ENCODE data around the gene ZNF791.
"Not testable (repeated sequence)": the region's sequence is repeated elsewhere in the genome, so short reads cannot be mapped to it uniquely, and the experiment has no call there.

The ZNF791 gene

DNA sequence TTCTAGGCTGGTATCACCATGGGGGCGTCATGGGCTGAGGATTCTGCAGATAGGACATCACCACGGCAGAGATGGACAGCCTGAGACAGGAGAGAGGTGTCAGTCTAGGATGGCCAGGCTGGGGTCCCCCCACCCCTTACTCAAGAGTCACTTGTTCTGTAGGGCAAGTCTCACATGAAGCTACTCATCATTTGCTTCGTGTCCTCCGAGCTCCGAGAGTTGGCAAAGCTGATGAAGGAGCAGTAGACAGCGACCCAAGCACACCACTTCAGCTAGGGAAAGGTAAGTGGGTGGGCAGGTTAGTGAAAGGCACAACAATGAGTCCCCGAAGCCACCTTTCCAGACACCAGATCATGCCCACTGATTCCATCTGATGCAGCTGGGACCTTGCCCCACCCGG lies 57.6 kb downstream of the ZNF791 start:
- no peak for DNase-seq

DNA sequence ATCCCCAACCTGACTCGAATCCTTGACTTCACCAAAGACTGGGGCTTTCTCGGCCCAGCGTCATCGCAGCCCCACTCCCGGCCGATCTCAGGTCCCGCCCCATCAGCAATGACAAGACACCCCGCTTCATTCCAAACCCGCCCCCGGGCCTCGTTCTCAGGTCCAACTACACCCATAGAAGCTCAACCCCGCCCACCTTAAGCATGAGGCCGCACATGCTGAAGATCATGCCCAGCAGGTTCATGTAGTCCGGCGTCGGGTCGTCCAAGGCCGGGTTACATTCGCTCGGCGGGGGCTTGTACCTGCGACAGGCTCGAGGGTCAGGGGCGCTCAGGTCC lies 58.2 kb downstream of the ZNF791 start:
- DNase-seq: peak; percentile 70 to 74

DNA sequence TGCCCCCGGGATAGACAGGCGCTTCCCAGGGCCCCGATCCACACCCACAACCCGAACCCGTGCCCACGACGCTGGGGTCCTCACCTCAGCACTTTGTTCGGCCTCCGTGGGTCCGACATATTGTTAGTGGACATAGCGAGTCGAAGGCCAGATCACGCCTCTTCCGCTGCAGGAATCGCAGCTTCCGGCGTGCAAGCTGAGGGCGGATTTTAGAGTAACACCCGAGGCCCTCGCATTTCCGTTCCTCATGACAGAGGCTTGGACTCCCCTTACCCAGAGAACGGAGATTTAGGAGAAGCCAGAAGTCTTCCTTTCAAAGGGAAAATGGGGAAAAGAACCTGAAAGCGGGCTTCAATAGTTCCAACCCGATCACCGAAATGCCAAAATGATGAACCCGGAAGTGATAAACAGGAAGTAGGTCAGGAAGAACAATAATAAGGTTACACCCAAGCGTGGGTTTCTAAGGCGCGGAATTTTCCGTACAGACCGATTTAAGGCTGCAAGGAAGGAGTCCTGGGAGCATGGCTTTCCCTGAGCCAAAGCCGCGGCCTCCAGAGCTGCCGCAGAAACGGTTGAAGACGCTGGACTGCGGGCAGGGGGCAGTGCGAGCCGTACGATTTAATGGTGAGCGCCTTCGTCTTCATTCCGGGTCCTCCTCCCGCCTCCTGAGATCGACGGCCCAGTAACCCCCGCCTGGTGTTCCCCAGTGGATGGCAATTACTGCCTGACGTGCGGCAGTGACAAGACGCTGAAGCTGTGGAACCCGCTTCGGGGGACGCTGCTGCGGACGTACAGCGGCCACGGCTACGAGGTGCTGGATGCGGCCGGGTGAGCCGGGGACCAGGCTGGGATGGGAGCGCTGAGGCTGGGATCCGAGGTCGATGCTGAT lies 58.8 kb downstream of the ZNF791 start:
- peak; percentile 72 to 76 for DNase-seq

DNA sequence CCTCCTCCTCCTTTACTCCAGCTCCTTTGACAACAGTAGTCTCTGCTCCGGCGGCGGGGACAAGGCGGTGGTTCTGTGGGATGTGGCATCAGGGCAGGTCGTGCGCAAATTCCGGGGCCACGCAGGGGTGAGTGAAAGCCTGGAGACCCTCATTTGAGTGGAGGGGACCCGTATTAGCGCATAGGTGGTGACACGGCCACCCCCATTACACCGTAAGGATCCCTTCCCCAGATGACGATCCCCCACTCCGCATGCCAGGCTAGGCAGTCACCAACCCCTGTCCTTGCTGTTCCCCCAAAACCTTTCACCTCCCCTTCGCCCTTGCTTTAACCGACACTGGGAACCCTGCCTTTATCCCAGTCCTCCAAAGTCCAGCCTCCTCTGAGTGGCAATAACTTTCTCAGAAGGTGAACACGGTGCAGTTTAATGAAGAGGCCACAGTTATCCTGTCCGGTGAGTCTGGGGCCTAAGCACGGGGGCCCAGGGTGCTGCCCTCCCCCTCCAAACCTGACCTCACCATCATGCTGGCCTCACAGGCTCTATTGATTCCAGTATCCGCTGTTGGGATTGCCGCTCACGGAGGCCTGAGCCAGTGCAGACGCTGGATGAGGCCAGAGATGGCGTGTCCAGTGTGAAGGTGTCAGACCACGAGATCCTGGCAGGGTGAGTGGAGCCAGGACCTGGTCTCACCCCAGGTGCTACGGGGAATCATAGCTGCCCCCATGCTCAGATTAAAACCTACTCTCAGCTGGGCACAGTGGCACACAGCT lies 59.6 kb downstream of the ZNF791 start:
- no peak for DNase-seq

DNA sequence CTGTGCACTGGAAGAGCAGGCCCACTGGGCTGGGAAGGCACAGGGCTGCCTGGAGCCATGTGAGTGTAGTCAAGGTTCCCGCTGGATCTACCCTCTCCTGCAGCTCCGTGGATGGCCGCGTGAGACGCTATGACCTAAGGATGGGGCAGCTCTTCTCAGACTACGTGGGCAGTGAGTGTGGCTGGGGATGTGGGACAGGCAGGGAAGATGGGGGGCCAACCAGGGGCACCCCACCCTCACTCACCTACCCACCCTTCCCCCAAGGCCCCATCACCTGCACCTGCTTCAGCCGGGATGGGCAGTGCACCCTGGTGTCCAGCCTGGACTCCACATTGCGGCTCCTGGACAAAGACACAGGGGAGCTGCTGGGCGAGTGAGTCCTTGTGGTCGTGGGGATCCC lies 62.0 kb downstream of the ZNF791 start:
- DNase-seq: no peak

DNA sequence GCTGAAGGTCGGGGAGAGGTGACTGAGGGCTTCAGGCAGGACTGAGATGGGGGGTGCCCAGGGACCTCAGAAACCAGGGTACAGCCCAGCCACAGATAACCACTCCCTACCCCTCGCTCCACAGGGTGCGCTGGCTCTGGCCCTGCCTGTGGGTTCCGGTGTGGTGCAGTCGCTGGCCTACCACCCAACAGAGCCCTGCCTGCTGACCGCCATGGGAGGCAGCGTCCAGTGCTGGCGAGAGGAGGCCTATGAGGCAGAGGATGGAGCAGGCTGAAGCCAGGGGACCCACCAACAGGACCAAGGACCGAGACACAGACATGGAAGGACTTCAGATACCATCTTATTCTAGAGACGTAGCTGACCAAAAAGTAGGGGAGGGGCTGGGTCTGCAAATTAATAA lies 64.7 kb downstream of the ZNF791 start:
- DNase-seq: no peak

DNA sequence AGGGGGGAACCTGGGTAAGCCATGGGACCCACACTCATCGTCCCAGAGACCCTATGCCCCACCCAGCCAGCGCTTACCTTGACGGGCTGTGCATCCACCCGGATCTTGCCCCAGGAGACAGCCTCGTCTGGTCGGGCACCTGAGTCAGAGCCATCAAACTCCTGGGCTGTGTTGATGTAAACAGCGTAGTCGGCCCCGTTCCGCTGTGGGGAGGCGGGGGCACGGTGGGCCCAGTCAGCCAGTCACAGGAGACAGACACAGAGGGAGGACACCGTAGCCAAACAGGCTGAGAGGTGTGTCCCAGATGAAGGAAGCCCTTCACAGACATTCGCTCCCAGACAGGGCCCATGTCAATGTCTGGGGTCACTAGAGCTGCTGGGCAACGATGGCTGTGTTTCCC lies 65.2 kb downstream of the ZNF791 start:
- DNase-seq: no peak

DNA sequence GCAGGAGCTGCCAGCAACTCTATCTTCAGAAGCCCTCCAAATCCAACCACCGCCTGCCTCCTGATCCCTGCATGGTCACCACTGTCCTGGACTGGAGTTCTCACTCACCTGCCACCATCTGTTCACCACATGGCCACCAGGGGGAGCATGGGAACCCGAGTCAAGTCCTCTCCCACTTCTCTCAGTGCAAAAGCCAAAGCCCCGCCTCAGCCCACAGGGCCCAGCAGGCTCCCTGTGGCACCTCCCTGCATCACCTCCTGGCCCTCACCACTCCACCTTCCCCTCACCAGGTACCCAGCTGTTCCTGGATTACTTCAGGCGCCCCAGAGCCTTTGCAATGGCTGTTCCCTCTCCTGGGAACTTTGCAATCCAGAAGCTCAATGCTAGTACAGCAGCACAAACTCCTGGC lies 65.7 kb downstream of the ZNF791 start:
- peak; percentile 82 to 90 for DNase-seq

DNA sequence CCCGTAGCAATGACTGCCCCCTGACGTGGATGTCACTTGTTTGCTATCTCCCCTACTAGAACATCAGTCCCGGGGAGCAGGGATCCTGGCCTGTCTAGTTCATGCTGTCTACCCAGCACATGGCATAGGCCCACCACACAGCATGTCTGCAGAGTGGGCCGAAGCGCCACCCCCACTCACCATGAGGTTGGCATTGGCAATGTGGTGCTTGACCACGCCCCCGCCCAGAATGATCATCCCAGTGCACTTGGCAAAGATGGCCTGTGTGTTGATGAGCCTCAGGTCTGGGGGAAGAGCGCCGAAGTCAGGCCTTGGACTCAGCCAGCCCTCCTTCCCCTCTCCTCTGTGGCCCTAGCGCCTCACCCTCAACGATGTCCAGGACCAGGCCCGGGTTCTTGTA lies 66.2 kb downstream of the ZNF791 start:
- DNase-seq: no peak

DNA sequence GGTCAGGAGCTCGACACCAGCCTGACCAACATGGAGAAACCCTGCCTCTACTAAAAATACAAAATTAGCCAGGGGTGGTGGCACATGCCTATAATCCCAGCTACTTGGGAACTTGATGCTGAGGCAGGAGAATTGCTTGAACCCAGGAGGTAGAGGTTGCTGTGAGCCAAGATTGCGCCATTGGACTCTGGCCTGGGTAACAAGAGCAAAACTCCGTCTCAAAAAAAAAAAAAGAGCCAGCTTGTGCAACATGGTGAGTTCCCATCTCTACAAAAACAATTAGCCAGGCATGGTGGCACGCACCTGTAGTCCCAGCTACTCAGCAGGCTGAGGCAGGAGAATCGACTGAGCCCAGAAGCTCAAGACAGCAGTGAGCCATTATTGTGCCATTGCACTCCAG lies 67.3 kb downstream of the ZNF791 start:
- DNase-seq: not testable (repeated sequence)

DNA sequence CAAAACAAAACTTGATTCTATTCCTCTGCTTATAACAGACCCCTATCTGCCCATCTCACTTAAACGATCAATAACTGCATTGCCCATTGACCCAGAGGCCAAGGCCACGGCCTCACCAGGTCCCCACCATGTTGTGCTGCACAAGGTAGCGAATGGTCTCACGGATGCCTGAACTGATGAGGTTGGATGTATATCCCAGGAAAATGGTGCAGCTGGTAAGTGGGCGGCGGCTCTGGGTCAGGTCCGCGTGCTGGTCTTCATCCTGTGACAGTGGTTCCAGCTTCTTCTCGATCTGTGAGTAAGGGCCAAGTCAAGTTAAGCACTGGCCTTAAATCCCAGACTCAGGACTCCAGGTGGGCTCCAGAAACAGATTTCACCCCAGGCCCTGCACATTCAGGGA lies 69.3 kb downstream of the ZNF791 start:
- no peak for DNase-seq

DNA sequence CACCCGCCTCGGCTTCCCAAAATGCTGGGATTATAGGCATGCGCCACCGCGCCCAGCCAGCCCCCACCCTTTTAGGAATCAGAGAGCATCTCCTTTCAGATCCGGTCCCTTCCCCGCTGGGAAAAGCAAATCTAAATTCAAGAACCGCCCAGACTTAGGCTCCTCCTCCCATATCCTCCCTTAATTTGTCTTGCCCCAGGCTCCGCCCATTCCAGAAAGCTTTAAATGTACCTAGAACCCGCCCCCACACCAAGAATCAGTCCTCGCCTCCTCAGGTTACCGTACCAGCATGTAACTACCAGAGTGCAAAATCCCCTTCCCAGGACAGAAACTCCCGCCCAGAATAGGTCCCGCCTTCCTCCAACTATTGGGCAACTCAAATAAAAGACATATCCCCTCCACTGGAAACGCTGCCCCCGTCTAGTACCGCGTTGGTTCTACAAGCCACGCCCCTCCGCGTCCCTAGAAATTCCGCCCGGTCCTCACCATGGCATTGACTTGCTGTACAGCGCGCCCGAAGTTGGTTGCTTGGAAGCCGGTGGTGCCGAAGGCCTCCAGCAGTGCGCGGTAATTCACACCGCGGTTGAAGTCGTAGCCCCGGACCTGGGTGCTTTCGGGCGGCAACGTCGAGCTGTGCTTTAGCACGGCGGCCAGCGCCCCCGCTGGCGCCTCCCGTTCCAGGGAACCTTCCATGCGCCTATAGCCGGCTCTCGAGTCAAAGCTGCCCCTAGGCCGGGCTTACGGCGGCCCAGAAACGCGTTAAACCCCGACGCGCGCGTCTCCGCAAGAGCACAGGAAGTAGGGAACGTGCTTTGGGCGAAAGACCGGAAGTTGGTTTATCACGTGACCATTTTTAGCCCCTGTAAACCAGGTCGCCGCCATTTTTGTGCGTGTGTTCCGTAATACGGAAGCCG lies 70.6 kb downstream of the ZNF791 start, which contains the start of gene DHPS:
Gene DHPS (minus strand): TSS at position 807 of the 914 bp plus-strand sequence. CDS start 114 bp downstream, at position 693.
- DNase-seq: peak; percentile 88 to 92

Measured in activated CD4-positive, alpha-beta T cell treated with anti-CD3 and anti-CD28 coated beads for 4 hours (primary cell).